GM21737 (cell line): ENCODE measurements around the gene GOLIM4.
A peak's percentile ranks its signal among the peaks of the same experiment; 100 is the strongest.
"Not testable (repeated sequence)": the region's sequence is repeated elsewhere in the genome, so short reads cannot be mapped to it uniquely, and the experiment has no call there.

Source experiments
- ATAC-seq: cut with Tn5 transposase; IDR thresholded peaks from one replicate; pipeline ENCODE4 v1.9.1; 2021; ENCODE audit warnings: mild to moderate bottlenecking, moderate library complexity; ENCODE audit not compliant: unreplicated experiment

GOLIM4 gene

DNA sequence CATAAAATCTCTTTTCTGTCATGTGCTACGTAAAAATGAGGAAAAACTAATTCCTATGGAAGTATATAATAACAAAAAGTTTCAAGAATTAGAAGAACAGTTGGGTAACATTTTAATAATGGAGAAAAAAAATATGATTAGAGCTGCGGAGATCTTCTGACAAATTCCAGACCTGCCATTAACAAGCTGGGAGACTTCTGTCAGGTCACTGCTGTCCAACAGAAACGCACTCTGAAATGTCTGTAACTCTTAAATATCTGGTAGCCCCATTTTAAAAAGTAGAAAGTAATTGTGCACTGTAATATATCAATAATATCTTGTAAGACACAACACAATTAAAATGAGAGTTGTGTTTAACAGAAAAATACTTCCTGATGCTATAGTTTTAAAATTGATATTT is 15.7 kb downstream of the GOLIM4 start:
- ATAC-seq = no peak

DNA sequence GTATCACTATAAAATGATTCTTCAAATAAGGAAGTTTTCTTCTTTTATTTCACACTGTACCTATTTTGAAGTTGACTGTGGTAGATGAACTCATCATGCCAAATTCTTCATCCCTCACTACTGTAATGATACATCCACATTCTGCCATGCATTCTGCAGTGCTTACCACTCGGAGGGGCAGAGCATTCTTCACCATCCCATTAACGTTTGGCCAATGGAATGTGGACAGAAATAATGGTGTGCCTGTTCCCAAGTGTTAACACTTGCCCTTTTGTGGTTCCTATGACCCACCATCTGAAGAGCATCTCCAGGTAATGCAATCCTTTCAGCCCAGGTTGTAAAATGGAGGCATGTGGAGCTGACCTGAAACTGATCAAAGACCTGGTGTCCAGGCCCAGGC is 18.6 kb downstream of the GOLIM4 start:
- no peak for ATAC-seq

DNA sequence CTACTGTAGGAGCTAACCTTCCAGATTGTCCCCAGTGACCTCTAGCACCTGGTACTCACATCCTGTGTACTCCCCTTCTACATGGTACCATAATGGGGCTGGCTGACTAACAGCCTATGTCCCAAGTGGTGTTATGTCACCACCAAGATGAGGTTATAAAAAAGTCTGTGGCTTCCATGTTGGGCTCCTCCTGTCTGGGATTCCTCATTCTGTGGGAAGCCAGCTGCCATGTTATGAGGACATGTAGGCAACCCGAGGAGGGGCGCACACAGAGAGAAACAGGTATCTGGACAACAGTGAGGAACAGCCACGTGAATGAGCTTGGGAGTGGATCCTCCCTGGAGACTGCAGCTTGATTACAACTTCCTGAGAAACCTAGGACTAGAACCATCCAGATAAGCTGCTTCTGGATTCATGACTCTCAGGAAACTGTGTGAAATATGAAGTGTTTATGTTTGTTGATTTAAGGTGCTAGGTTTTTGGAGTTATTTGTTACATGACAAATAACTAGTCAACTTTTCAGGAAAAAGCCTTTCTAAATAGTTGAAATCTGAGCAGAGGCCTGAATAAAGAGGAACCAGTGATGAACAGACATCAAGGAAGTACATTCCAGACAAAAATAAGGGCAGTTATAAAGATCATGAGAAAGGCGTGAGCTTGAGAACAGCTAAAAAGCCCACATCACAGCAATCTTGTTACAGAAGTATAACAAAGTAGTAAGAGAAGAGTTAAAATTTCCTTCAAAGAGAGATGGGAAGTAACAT is 21.7 kb downstream of the GOLIM4 start:
- ATAC-seq = no peak

DNA sequence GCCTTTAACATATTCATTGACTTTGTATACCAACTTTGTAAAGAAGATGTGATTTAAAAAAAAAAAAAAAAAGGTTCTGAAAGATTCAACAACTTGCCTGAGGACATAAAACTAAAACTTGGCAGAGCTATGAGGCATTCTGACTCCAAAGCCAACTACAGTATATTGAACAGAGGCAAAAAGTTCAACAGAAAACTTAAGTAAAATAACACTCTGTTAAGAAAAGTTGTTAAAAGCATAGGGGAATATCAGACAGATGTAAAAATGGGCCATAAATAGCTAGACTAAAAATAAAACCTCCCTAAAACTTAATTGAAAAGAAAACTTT is 23.4 kb downstream of the GOLIM4 start:
- no peak for ATAC-seq

DNA sequence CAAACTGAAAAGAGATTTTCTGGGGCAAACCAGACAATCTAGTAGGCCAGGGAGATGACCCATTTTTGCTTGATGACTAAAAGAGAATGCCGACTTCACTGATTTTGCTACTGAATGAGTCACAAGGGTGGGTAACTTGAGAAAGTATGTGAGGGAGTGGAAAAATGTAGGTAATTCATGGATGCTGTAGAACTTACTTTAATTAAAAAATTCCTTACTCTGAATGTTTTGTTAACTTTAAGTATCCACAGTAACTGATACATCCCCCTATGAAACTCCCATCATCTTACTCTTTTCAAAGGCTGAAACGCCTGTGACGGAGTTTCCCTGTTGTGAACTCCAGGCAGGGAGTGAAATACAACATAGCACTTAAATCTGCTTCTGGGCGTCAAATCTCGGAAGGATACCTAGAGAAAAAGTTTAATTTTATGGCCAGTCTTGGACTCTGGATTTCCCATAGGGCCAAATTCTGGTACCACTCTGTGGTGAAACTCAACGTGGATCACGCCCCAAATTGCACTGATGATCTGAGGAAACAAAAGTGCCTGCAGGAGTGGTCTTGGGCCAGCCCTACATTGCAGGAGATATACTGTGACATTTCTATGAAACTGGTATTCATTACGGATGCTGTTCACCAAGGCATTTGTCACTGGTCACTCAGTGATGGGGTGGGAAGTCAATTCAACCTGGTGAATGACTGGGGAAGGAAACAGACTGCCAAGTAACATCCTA is 24.0 kb downstream of the GOLIM4 start:
- no peak for ATAC-seq

DNA sequence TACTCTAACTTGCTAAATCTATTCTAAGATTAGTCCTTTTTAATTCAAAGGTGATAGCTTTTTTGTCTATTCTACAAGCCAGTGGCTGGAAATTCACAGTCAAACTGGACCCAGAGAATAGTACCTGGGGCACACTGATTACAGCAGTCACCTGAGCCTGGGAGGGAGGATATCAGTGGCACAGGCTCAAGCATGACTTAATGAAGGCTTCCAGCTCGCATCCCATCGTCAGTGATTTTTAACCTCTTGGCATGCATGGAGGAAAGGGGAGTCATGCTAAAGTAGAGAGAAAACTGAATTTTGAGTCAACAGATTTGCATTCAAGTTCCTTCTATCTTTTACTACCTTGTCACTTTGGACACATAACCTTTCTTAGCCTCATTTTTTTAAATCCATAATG is 24.8 kb downstream of the GOLIM4 start:
- no peak for ATAC-seq

DNA sequence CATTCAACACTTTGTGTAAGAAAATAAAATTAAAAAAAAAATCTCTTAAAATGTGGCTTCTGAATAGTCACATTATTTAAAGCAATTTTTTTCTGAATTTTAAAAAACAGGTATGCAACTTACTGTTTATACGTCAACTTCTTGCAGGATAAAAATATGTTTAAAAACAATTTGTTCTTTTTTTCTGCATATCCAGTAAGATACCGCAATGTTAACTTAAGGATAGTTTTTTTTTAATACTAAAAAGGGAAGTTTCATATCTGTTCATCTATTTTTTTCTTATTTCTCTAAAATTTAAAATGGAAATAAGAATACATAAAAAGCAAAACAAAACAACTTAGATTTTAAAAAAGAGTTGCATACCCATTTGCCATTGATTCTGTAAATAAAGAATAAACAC is 27.4 kb downstream of the GOLIM4 start:
- no peak for ATAC-seq

DNA sequence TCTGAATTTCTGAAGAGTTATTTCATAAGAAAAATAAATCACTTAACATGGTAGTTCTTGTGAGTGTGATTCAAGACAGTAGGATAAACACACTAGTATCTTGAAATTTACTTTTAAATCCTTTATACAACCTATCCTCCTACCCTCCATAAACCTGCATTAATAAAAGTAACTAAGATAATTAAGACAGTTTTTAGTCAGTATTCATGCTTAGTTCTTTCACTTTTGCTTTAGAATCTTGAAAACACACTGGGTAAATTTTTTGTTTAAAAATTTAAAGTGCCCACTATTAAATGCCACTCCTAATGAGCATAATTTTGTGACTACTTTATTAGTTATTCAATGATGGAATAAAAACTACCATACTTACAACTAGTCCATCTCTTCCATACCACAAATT is 28.8 kb downstream of the GOLIM4 start:
- no peak for ATAC-seq

DNA sequence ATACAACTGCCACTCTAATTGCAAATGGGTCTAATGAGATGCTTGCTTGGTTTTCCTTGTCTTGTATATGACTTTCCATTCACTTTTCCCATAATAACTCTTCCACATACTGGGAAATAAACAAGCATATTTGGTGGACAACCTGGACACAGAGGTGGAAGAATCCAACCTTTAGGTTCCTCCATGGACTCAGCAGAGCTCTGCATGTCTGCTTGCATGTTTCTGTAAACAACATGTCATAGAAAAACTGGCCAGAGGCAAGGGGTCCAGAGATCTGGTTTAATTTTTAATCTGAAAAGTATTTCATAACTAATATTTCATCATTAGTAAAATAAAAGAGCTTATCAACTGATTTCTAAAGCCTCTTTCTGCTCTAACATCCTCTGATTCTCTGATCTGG is 30.2 kb downstream of the GOLIM4 start:
- ATAC-seq = no peak

DNA sequence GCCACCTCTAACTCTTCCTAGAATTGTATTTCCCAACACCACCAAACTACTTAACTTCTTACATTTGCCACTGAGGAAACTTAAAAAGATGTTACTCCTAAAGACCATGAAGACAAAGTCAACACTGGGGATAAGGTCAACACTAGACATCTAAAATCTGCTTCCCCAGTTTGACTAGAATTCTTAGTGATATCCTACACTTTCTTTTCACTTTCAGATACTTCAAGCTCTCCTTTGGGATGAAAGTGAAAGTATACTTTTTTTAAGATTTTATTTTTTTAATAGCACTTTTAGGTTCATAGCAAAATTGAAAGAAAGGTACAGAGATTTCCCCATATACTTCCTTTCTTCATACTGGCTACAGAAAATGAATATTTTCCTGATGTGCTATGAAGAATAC is 32.6 kb downstream of the GOLIM4 start:
- no peak for ATAC-seq

DNA sequence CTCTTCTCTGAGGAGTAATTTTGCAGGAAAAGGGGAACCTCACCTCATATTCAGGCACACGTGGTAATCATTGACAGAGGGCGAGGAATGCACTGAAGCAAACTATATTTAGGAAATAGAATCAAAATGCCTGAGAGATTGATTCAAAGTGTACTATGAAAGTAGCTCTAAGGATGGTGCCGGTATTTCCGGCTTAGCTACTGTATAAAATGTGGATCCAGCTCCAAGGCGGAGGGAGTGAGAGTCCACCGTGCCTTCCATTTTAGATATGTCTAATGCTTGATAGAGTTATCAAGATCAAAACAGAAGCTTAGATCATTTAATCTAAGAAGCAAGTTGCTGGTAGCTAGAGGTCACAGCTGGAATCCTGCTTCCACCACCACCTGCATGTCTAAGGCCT is 33.0 kb downstream of the GOLIM4 start:
- no peak for ATAC-seq

DNA sequence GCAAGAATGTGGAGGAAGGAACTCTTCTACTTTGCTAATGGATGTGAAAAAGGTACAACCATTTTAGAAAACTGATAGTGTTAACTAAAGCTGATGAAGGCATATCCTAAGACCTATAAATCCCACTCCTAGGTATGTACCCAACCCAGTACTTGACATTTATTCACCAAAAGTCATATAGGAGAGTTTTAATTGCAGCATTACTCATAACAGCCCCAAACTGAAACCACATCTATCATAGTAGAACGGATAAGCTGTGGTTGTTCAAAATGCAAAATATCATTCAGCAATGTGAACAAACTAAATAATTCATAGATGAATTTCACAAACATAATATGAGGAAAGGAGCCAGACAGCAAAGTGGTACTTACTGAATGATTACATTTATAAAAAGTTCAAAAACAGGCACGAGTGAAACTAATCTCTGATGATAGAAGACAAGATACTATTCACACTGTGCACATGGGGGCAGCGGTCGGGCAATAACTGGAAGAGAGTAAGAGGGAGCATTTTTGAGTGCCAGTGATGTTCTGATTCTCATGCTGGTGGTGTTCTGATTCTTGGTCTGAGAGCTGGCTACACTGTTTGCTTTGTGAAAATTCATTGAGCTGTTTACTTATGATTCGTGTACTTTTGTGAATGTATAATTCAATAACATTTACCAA is 34.3 kb downstream of the GOLIM4 start:
- peak; percentile 81 for ATAC-seq

DNA sequence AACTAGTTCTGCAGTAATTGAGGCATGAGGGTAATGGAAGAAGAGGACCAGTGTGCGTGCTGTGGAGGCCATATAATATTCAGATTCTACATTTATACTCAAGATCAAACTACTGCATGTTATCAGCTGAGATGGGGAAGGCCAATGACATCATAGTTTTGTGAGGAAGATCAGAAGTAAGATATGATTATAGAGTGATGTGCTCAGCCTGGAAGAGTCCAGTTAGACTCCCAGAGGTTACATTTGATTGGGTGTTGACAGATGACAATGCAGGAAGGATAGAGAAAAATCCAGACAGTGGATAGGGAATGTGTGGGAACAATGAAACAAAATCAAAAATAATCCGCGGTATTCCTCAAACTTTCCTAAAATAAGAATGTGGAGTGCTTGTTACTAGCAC is 35.4 kb downstream of the GOLIM4 start:
- ATAC-seq = no peak

DNA sequence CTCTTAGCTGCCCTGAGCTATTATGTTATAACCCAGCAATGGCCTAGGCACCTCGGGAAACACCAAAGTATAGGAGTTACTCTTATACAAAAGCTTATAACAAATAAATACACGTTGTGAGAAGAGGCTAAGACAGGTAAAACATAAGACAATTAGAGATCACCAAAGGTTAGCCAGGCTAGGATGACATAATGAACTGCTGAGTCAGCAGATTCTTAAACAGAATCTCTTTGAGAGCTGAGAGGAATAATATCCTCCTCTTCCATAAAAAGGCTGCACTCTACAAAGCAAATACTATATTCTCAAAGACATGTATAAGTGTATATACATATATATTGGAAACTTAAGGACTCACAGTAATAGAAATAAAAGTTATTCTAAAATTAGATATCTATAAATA is 37.2 kb downstream of the GOLIM4 start:
- ATAC-seq = no peak

DNA sequence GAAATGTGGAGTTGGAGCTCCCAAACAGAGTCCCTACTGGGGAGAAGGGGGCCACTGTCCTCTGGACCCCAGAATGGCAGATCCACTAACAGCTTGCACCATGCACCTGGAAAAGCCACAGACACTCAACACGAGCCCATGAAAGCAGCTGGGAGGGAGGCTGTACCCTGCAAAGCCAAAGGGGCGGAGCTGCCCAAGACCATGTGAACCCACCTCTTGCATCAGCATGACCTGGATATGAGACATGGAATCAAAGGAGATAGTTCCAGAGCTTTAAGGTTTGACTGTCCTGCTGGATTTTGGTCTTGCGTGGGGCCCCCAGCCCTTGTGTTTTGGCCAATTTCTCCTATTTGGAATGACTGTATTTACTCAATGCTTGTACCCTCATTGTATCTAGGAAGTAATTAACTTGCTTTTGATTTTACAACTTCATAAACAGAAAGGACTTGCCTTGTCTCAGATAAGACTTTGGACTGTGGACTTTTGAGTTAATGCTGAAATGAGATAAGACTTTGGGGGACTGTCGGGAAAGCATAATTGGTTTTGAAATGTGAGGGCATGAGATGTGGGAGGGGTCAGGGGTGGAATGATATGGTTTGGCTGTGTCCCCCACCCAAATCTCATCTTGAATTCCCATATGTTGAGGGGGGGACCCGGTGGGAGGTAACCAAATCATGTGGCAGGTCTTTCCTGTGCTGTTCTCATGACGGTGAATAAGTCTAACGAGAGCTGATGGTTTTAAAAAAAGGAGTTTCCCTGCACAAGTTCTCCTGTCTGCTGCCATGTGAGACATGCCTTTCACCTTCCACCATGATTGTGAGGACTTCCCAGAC is 39.1 kb downstream of the GOLIM4 start:
- not testable (repeated sequence) for ATAC-seq

DNA sequence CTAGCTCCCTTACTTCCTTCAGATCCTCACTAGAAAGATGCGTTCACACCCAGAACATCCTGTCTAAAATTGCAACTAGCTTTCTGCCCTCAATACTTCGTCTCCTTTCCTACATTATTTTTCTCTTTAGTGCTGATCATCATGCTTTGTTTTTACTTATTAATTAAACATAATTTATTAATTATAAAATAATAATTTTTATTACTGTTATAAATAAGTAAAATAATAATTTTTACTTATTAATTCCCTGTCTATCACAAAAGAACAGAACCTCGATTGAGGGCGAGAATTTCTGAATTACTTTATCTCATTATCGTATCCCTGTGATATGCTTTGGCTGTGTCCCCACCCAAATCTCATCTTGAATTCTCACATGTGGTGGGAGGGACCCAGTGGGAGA is 41.3 kb downstream of the GOLIM4 start:
- ATAC-seq = no peak

DNA sequence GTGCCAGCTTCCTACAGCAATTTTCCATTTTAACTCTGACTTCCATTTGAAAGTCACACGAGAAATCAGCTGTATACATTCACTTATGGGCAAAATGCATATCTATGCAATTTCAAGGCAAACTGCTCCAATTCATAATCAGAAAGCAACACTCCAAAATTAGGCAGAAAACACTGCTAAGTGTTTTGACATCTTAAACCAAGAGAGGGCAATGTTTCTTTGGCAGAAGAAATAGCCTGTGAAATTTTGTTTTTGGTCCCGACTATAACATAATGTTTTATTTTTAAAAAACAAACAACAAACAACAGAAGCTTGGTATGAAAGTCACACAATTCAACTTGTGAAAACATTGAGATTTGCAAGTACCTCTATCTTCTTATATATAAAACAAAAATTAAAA is 42.6 kb downstream of the GOLIM4 start:
- ATAC-seq = no peak

DNA sequence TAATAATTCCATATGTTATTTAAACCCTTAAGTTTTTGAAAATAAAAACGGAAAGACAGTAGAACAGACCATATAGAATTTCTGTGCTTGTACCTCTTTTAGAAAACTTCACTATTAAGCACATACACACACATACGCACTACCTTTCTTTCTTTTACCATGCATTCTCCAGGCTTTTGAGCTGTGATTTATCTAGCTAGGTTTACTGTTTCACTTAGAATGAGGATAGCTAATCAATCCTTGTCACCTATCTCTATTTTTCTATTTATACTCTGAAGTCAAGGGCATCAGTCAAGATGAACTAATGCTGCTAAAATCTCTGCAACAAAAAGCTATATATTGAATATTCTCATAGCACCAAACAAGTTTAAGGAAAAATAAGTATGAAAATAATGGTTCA is 43.2 kb downstream of the GOLIM4 start:
- ATAC-seq = no peak

DNA sequence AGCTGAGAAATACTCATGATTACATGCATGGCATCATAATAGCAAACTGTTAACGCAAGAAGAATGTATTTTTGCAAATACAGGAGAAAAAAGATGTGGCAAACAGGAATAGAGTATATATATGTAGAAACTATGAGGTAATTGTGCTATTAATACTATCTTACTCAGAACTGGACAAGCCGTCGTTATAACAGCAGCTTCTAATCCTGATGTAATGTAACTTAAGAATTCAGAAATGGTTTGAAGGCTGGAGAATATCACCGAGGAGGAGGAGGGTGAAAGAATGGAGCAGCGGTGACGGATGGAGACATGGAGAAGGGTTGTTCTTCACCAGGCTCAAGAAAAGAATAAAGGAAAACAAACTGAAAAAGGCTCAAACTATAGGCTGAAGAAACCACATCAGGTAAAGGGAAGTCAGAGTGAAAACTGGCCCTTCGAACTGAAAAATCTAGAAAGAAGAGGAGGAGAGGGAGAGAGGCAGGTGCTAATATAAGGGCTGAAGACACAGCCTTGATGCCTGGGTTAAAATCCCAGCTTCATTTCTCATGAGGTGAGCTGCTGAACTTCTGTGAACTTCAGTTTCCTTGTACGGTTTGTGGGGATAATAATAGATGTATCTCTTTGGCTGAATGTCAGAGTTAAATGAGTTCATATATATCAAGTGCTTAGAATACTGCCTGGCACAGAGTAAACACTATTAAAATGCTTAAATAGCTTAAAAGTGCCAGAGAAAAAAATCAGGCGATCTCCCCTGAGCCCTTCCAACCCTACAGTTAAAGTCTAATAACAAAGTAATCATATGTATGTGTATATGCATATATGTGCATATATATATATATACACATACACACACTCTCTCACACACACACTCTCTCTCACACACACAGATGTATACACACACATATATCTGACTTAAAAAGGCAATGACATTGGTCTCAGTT is 43.9 kb downstream of the GOLIM4 start:
- ATAC-seq = no peak

DNA sequence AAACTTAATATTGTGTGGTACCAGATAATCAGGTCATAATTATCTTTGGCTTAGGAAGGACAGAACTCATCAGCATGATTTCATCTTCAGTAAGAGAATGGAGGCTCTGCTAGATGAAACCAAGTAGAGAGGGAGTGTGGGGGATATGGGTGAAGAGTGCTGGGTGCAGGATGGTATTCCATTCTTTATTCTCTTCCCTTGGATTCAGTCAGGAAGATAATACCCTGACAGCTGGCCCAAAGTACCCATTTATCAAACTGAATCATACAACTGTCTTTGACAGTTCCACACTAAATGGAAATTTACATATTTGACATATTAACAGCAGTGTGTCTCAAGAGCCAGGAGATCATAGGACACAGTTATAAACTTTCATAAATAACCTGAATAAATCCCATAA is 44.7 kb downstream of the GOLIM4 start:
- no peak for ATAC-seq
